ENCODE measurements around the gene PHKB. TPM values are rescaled to one million over a fixed set of nuclear protein-coding genes. Genes with fewer than 3 reads are reported as not detected.

PHKB gene
- total RNA-seq, 1 donor from 2014 or later = 53.3 TPM

DNA sequence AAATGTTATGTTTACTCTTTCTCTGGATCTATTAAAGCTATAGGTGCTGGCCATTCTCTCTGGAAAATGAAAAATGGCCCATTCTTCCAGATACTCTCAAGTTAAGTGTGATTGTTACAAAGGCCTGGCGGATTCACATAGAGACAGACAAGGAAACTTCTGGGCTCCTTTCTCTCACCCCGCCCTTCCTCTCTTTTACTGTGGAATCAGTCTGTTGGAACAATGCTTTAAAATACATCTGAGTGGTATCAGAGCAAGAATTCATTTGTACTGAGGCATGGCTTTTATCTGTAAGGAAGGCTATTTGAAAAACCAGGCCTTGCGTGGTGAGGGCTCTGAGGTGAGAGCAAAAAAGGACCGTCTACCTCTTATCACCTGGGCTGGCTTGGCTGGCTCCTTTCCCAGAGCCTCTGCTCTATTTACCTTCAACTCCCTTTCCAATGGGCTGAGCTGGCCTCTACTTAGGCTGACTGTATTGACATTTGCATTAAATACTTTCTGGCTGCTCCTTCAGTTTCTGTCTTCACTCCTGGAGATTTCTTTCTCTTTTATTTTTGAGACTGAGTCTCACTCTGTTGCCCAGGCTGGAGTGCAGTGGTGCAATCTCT lies 274.0 kb downstream of the PHKB start:
- DNase-seq (ENCODE audit: low spot score) = no peak
- intact Hi-C loops (cut with DNase I) = no loop called here

DNA sequence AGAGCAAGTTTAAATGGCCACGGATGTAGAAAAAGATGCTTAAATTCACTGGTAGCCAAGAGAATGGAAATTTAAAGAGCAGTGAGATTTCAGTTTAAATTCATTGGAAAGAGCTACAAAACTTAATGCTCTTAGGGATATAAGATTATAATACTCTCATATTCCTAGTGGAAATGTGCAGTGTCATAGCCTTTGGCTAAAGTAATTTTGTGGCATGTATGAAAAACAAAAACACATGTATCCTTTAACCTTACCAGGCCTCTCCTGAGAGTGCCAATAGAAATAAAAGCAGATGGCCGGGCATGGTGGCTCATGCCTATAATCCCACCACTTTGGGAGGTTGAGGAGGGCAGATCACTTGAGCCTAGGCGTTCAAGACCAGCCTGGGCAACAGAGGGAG lies 289.2 kb downstream of the PHKB start:
- DNase-seq (ENCODE audit: low spot score) = no peak
- intact Hi-C loops (cut with DNase I) = no loop called here

Other genes starting within 250 kb of the PHKB start
- 69.6 TPM for gene ITFG1, start 268 bp upstream of the PHKB start, total RNA-seq

Data from cardiac septum (tissue), 1 donor.